LHCN-M2 (cell line): Measurements from ENCODE around the gene ACVR2A. TPM values are rescaled to one million over a fixed set of nuclear protein-coding genes. Genes with fewer than 3 reads are reported as not detected.

Experiments used
- DNase-seq: peaks from one replicate; pipeline ENCODE4 v3.0.0-alpha.2; 2012; ENCODE audit warnings: low read depth
- total RNA-seq: library from RNA; depleted of rRNA; stranded (reverse); fragments of >200 nt; gene quantifications from 2 replicates; pipeline ENCODE4 v1.2.3, GENCODE V29; 2014; rRNA removed

Gene ACVR2A
- total RNA-seq, 1 experiment from 2014 or later = 4.9 TPM

DNA sequence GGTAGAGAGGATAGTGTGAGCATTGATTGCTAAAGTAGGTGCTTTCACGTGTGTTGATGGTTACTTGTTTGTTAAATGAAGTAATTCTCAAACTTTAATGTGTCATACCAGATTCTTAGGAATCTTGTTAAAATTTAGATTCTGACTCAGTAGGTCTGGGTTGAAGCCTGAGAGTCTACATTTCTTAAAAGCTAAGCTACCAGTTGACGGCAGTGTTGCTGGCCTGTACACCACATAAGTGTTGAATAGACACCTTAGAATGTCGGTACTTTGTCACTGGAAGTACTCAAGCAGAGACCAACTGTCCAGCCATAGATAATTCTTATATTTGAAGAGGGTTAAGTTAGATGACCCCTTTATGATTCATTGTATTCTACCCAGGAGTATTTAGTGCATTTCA, 79.8 kb downstream of the ACVR2A start:
- DNase-seq = no peak

DNA sequence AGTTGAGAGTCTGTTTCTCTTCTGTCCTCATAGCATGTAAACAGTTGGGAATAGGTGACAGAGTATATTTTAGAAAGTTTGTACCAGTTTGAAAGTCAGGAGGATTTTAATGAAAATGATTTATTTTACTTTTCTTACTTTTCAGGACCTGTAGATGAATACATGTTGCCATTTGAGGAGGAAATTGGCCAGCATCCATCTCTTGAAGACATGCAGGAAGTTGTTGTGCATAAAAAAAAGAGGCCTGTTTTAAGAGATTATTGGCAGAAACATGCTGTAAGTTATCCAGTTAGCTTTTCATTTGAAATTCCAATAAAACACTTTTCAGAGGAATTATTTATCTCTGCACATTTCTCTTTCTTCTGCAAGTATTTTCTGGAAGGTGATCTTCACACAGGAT, 81.1 kb downstream of the ACVR2A start:
- DNase-seq = no peak

DNA sequence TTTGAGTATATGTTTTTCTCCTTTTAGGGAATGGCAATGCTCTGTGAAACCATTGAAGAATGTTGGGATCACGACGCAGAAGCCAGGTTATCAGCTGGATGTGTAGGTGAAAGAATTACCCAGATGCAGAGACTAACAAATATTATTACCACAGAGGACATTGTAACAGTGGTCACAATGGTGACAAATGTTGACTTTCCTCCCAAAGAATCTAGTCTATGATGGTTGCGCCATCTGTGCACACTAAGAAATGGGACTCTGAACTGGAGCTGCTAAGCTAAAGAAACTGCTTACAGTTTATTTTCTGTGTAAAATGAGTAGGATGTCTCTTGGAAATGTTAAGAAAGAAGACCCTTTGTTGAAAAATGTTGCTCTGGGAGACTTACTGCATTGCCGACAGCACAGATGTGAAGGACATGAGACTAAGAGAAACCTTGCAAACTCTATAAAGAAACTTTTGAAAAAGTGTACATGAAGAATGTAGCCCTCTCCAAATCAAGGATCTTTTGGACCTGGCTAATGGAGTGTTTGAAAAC, 82.3 kb downstream of the ACVR2A start:
- no peak for DNase-seq

DNA sequence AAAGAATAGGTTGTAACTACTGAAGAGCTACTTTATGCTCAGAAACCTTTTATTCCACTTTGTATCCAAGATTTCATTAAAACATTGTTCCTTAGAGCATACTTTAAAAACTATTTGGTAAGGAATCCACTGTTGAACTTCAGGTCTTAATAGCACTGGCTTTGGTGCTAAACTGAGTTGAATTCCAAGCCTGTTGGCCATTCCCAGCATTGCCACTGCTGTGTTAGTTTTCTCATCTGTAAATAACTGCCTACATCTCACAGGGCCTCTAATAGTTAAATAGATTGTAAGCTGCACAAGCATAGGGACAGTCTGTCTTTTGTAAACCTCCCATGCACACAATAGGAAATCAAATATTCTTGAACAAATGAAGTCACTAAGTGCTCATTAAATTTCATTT, 89.1 kb downstream of the ACVR2A start:
- DNase-seq = no peak

DNA sequence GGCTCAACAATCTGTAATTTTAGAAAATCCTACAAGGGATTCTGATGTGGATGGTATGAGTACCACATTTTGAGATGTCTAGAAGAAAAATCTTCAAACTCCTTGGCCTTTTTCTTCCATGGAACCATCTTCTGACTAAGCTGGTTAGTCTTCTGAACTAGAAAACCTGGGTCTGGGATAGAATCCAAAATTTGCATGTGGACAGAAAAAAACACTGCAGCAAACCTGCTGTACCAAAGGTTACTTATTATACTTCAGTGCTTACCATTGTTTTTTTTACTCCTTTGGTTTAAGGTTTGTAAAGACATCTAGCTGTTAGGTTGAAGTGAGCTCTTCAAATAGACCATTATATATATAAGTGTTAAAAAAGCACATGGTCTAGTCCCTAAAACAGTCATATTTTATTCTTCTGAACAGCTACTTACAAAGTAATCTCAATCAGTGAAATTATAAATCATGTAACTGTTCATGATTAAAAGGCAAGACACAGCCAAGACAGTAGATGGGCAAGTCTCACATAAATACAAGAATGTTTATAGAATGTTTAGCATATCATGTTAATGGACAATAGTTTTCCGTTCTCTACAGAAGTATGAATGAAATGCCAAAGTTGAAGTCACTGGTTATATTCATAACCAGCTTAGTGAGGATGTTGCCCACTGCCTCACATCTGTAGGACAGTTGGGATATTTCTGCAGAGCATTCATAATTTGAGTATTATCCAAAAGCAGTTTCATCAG, 90.2 kb downstream of the ACVR2A start:
- DNase-seq = no peak

DNA sequence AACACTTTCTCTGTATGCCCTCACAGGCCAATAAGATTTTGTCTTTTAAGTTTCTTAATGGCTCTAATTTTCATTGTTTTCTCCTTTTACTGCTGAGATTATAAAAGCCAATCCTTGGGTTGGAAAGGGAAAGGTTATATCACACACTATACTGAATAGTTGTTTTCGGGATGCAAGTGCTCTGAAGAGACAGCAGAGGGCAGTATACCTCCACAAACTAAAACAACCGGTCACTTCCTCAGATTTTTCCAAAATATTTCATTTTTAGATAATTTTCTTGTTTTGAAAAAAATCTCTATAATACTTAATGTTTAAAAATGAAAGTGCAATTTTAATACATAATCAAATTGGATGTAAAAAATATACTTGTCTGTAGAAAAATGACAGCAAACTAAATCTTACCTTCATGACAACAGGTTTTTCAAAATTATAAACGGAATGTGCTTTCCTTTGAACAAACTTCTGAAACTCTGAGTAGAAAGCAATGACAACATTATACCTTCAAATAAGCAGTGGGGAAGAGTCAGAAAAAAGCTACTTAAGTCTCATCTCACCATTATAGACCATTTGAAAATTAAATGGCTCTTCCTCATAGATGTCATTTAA, 93.0 kb downstream of the ACVR2A start:
- DNase-seq = peak; percentile 23

DNA sequence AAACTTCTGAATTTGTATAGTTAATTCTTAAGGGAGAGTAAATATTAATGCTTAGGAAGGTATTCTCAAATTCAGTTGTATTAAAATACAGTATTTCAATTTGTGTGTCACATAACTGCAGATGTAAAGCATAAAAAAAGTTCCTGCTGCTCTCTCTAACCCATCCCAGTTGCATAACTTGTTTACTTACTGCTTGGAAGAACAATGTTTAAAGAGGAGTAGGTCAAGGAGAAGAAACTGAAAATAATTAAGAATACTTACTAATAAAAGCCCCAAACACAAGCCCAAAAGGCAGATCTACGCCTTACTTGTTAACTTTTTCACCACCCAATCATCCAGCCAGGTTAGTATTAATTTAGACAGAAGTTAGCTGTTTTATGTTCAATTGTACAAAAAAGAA, 94.5 kb downstream of the ACVR2A start:
- DNase-seq = no peak

DNA sequence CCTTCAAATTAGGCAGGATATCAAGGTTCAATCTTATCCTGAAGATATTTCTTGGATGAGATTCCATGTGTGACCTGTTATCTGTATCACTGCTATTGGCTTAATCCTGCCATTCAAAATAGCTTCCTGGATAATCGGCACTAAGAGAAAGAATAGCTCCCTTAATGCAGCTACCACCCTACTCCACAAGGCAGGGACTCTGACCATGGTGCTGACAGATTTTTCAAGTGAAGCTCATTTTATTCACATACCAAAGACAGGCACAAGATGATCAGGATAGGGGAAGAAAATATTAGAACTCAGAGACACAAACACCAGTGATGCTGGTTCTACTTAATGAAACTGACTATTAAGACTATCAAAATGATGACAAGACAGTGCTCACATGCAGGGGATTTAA, 100.8 kb downstream of the ACVR2A start:
- DNase-seq = peak; percentile 33

DNA sequence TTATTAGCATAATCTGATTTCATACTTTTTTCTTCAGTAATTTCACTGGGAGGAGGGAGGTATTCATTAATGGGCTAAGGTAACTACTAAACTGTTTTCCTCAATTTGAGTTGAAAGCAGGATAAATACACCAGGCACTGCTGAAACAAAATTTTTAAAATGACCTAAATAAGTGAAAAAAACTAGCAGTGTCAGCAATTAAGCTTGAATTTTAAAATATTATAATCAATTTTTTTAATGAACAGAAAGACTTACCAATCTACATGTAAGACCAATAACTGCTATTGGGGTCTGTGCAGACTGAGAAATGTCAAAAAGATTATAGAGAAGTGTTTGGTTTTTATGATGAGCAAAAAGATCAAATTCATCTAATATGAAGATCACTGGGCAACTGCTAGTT, 107.3 kb downstream of the ACVR2A start:
- DNase-seq = no peak

DNA sequence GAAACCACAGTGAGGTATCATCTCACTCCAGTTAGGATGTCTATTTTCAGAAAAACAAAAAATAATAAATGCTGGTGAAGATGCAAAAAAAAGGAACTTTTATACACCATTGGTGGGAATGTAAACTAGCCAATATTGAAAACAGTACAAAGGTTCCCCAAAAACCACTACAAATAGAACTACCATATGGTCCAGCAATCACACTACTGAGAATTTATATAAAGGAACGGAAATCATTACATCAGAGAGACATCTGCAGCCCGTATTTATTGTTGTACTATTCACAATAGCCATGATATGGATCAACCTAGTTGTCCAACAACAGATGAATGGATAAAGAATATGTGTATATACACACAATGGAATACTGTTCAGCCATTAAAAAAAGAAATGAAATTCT, 123.7 kb downstream of the ACVR2A start:
- DNase-seq = no peak

DNA sequence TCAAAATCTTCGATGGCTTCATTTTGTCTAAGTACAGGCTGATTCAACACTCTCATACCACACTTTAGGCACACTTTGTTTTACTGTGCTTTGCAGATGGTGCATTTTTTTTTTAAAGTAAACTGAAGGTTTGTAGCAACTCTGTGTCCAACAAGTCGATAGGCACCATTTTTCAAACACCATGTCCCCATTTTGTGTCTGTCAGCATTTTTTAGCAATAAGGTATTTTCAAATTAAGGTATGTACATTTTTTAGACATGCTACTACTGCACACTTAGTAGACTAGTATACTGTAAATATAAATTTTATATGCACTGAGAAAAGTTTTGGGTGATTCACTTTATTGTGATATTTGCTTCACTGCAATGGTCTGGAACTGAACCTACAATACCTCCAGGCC, 131.3 kb downstream of the ACVR2A start:
- no peak for DNase-seq

DNA sequence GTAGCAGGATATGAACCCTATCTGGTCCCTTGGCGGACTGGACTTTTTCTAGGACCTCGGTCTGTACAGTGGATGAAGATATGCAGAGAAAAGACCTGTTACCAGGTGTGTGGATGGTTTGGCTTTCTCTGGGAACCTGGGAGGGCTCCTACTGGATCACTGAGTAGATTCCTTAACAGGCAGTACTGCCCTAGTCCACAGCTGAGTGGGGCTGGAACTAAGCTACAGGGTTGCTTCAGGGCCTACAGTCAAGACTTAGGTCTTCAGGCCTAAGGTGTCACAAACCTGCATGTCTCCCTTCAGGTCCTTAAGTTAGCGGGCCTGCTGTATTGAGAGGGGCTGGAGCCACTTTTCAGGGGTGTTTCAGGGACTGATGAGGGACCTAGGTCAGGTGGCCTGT, 132.8 kb downstream of the ACVR2A start:
- DNase-seq = no peak

Other genes with a start within 250 kb of the ACVR2A start
- gene ORC4, start 175.7 kb downstream of the ACVR2A start, total RNA-seq = 45.7 and 59.8 TPM in 2 replicates
- 15.6 and 19.2 TPM in 2 replicates for gene MBD5, start 176.1 kb downstream of the ACVR2A start, total RNA-seq